ENCODE data around the gene CPTP. TPM values are rescaled to one million over a fixed set of nuclear protein-coding genes. Genes with fewer than 3 reads are reported as not detected.

The CPTP gene
- total and polyA plus RNA-seq, 2 donors (not counting 1 experiment from before 2014, with no cell fraction given): 17.1 to 18.8 TPM

DNA sequence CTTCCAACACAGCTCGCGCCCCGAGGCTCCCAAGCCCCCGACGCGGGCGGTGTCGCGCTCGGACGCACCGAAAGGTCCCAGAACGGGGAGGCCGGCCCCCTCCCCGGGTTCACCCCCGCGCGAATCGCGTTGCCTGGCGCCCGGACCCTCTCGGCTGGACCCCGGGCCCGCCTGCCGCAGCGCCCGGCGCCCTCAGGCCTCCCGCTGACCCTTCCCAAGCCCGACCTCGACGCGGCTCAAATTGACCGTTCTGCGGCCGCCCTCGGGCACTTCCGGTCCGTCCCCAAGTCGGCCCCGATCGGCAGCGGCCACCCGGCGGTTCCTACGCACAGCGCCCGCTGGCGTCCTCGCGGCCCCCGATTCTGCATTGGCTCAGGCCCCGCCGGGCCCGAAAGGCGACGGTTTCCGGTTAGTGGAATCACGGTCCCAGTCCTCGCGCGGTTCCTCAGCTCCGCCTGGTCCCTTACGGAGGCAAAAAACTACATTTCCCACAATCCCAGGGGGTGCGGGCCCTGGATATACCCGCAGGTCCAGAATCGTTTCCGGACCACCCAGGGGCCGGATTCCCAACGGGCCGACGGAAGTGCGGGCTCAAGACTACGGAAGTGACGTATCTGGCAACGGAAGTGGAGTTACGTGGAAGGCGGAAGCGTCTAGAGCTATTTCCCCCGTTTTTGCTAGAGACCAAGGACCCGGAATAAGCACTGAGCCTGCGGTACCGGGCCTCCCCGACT lies 50.5 kb downstream of the CPTP start, which contains the start of gene AURKAIP1:
AURKAIP1 (minus strand) TSS at position 279 of the 734 bp plus-strand sequence. CDS start 451 bp downstream, outside the sequence.
- intact Hi-C loops (cut with micrococcal nuclease): loop anchor here (1.0 kb wide), 6 partner anchors 24 to 259 kb away; partner anchors contain the start of genes C1orf159, CCNL2, DVL1 and MIB2
- H3K4me3 Mint-ChIP-seq: peak within 1 kb of the TSS; percentile 84
- H3K4me2 ChIP-seq (replicated peaks; ENCODE audit: low read depth, low read length, poor library complexity, severe bottlenecking): peak within 1 kb of the TSS; percentile 84
- peak within 1 kb of the TSS; percentile 81 for H3K9ac ChIP-seq (ENCODE audit: low read length)
- peak; percentile 100 for DNase-seq
- peaks cover 11% of the 10 kb centered on the region for H3K4me1 Mint-ChIP-seq
- H3K27me3 Mint-ChIP-seq: no peaks in the 10 kb centered on the region
- WGBS (ENCODE audit: insufficient coverage): under 1% methylated on average over 82 of the region's 85 CpGs
- peak within 1 kb of the TSS; percentile 81 for H2AFZ ChIP-seq (ENCODE audit: insufficient read depth, low read depth, low read length, poor library complexity, severe bottlenecking)
- peak; percentile 89 for ATAC-seq (ENCODE audit: low read depth)
- ChIA-PET POLR2A (interaction anchor here (0.6 to 1.9 kb wide), 9 partner anchors 24 to 343 kb away, joined by 3 to 23 read pairs (median 5); partner anchors contain the start of genes CCNL2, MRPL20 and UBE2J2), CTCF (interaction anchor here (1.0 to 2.0 kb wide), 8 partner anchors 24 to 356 kb away, joined by 3 to 7 read pairs (median 4); partner anchors contain the start of genes CCNL2 and UBE2J2)
- H3K4me3 ChIP-seq (ENCODE audit: control extremely low read depth in 1 of 5, extremely low read depth in 1 of 5, insufficient read depth in 1 of 5, low read depth in 2 of 5, low read length in 4 of 5): peak within 1 kb of the TSS; percentile 61 to 93 (median 78)
- H3K27ac ChIP-seq (ENCODE audit: low read length in 2 of 2): peak within 1 kb of the TSS; percentile 75 to 95
- no peaks in the 10 kb centered on the region for H3K27me3 ChIP-seq (replicated peaks in 1 of 4; ENCODE audit: control extremely low read depth in 1 of 4, control insufficient read depth in 3 of 4, insufficient read depth in 4 of 4, low read length in 3 of 4)
- peaks cover 0 to 10% of the 10 kb centered on the region in 2 experiments for H3K36me3 ChIP-seq (replicated peaks in 1 of 2; ENCODE audit: control extremely low read depth in 1 of 2, control insufficient read depth in 1 of 2, extremely low read depth in 1 of 2, insufficient read depth in 2 of 2, low read length in 1 of 2)
- peaks cover 0 to 3% (median 0%) of the 10 kb centered on the region in 3 donors for H3K9me3 ChIP-seq (ENCODE audit: control extremely low read depth in 1 of 3, control insufficient read depth in 2 of 3, insufficient read depth in 1 of 3, low read length in 2 of 3)
- H3K9me3 Mint-ChIP-seq (ENCODE audit: insufficient read depth): no peaks in the 10 kb centered on the region
- TF ChIP-seq EZH2 (IDR thresholded peaks at IDR 0.05; ENCODE audit: borderline replicate concordance, insufficient read depth, low read depth, low read length, poor library complexity, severe bottlenecking): no peak
- TF ChIP-seq, protein P1, sequence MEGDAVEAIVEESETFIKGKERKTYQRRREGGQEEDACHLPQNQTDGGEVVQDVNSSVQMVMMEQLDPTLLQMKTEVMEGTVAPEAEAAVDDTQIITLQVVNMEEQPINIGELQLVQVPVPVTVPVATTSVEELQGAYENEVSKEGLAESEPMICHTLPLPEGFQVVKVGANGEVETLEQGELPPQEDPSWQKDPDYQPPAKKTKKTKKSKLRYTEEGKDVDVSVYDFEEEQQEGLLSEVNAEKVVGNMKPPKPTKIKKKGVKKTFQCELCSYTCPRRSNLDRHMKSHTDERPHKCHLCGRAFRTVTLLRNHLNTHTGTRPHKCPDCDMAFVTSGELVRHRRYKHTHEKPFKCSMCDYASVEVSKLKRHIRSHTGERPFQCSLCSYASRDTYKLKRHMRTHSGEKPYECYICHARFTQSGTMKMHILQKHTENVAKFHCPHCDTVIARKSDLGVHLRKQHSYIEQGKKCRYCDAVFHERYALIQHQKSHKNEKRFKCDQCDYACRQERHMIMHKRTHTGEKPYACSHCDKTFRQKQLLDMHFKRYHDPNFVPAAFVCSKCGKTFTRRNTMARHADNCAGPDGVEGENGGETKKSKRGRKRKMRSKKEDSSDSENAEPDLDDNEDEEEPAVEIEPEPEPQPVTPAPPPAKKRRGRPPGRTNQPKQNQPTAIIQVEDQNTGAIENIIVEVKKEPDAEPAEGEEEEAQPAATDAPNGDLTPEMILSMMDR (IDR thresholded peaks at IDR 0.05): peak; percentile 39
- peak within 1 kb of the TSS; percentile 89 for H3K27ac Mint-ChIP-seq
- H3K4me1 ChIP-seq (ENCODE audit: control insufficient read depth in 2 of 2, insufficient read depth in 2 of 2, low read length in 2 of 2): peaks cover 19 to 37% of the 10 kb centered on the region in 2 donors
- H3K79me2 ChIP-seq (ENCODE audit: control insufficient read depth, insufficient read depth, low read length): peaks cover 15% of the 10 kb centered on the region
- H4K20me1 ChIP-seq (ENCODE audit: control insufficient read depth, insufficient read depth, low read length, poor library complexity, severe bottlenecking): peaks cover 21% of the 10 kb centered on the region
